ENCODE measurements around the gene SELENOV. TPM values are rescaled to one million over a fixed set of nuclear protein-coding genes. Genes with fewer than 3 reads are reported as not detected.
A peak's percentile ranks its signal among the peaks of the same experiment; 100 is the strongest.

Gene SELENOV
- total and polyA plus RNA-seq, 4 donors: not detected

- ATAC-seq (ENCODE audit: low FRiP score): no peak
- 87 to 93% methylated on average over 8 of the region's 8 CpGs for WGBS, 2 donors
Observed at GRCh38 chr19:39524495-39524894, 9.6 kb downstream of the SELENOV start.

GRCh38 chr19:39525205-39525604 lies 10.3 kb downstream of the SELENOV start:
- ATAC-seq (ENCODE audit: low FRiP score) (no peak), DNase-seq (peak in 1 of 2 donors; percentile 5)
- Histone ChIP-seq H3K27me3 (ENCODE audit: control insufficient read depth in 1 of 2, insufficient read depth in 2 of 2, low read length in 1 of 2) (no peaks in the 10 kb centered on the region), H3K9me3 (ENCODE audit: control insufficient read depth, low read length) (no peaks in the 10 kb centered on the region), H3K36me3 (ENCODE audit: control insufficient read depth in 1 of 2, insufficient read depth in 2 of 2, low read length in 1 of 2) (no peaks in the 10 kb centered on the region), H3K4me3 (ENCODE audit: low read length in 2 of 2) (no peak overlapping the region), H3K4me1 (ENCODE audit: control insufficient read depth in 1 of 2, insufficient read depth in 2 of 2, low read length in 2 of 2) (no peaks in the 10 kb centered on the region), H3K27ac (ENCODE audit: low read depth in 1 of 2, low read length in 2 of 2) (no peak overlapping the region)
- WGBS, 2 donors: 92 to 93% methylated on average over 3 of the region's 3 CpGs
- intact Hi-C loops (cut with DNase I): no loop called here

More at GRCh38 chr19:39524495-39524894, 9.6 kb downstream of the SELENOV start:
- Histone ChIP-seq H3K4me3 (ENCODE audit: low read length in 2 of 2) (no peak overlapping the region), H3K4me1 (ENCODE audit: control insufficient read depth in 1 of 2, insufficient read depth in 2 of 2, low read length in 2 of 2) (no peaks in the 10 kb centered on the region), H3K27ac (ENCODE audit: low read depth in 1 of 2, low read length in 2 of 2) (no peak overlapping the region), H3K9me3 (ENCODE audit: control insufficient read depth, low read length) (no peaks in the 10 kb centered on the region), H3K36me3 (ENCODE audit: control insufficient read depth in 1 of 2, insufficient read depth in 2 of 2, low read length in 1 of 2) (no peaks in the 10 kb centered on the region), H3K27me3 (ENCODE audit: control insufficient read depth in 1 of 2, insufficient read depth in 2 of 2, low read length in 1 of 2) (no peaks in the 10 kb centered on the region)
- peak; percentile 14 to 18 for DNase-seq
- intact Hi-C loops (cut with DNase I): no loop called here

- H3K9me3 ChIP-seq (ENCODE audit: control insufficient read depth, low read length): no peaks in the 10 kb centered on the region
- no peaks in the 10 kb centered on the region for H3K4me1 ChIP-seq (ENCODE audit: control insufficient read depth in 1 of 2, insufficient read depth in 2 of 2, low read length in 2 of 2)
- DNase-seq (no peak), ATAC-seq (ENCODE audit: low FRiP score) (no peak)
- no peaks in the 10 kb centered on the region for H3K36me3 ChIP-seq (ENCODE audit: control insufficient read depth in 1 of 2, insufficient read depth in 2 of 2, low read length in 1 of 2)
- H3K4me3 ChIP-seq (ENCODE audit: low read length in 2 of 2): peak overlapping the region; percentile 77 to 95
- 19 to 23% methylated on average over 14 of the region's 14 CpGs for WGBS, 2 donors
- no peak overlapping the region for H3K27ac ChIP-seq (ENCODE audit: low read depth in 1 of 2, low read length in 2 of 2)
- no peaks in the 10 kb centered on the region for H3K27me3 ChIP-seq (ENCODE audit: control insufficient read depth in 1 of 2, insufficient read depth in 2 of 2, low read length in 1 of 2)
- intact Hi-C loops (cut with DNase I): loop anchor here (2.0 to 10.0 kb wide), 7 partner anchors 51 to 190 kb away; partner anchors contain the start of genes SAMD4B (in 2 of the 2), RPS16 (in 1 of the 2), SUPT5H (in 1 of the 2) and TIMM50 (in 1 of the 2)
Observed at GRCh38 chr19:39531834-39532232, 16.9 kb downstream of the SELENOV start.

GRCh38 chr19:39532233-39533002 lies 17.5 kb downstream of the SELENOV start, which contains the start of gene EID2B:
TSS of gene EID2B (minus strand) at chr19:39532852. CDS start at chr19:39532802, 50 bp downstream.
- peak; percentile 97 to 99 for DNase-seq
- Histone ChIP-seq H3K36me3 (ENCODE audit: control insufficient read depth in 1 of 2, insufficient read depth in 2 of 2, low read length in 1 of 2) (no peaks in the 10 kb centered on the region), H3K4me1 (ENCODE audit: control insufficient read depth in 1 of 2, insufficient read depth in 2 of 2, low read length in 2 of 2) (no peaks in the 10 kb centered on the region), H3K27me3 (ENCODE audit: control insufficient read depth in 1 of 2, insufficient read depth in 2 of 2, low read length in 1 of 2) (no peaks in the 10 kb centered on the region), H3K4me3 (ENCODE audit: low read length in 2 of 2) (peak within 1 kb of the TSS; percentile 77 to 95), H3K9me3 (ENCODE audit: control insufficient read depth, low read length) (no peaks in the 10 kb centered on the region), H3K27ac (ENCODE audit: low read depth in 1 of 2, low read length in 2 of 2) (peak within 1 kb of the TSS in 1 of 2 donors; percentile 93)
- WGBS, 2 donors: 0 to 1% methylated on average over 65 of the region's 65 CpGs
- peak; percentile 99 for ATAC-seq (ENCODE audit: low FRiP score)
- intact Hi-C loops (cut with DNase I): loop anchor here (2.0 to 10.0 kb wide), 7 partner anchors 52 to 190 kb away; partner anchors contain the start of genes SAMD4B (in 2 of the 2), RPS16 (in 1 of the 2), SUPT5H (in 1 of the 2) and TIMM50 (in 1 of the 2)

- no peak for DNase-seq
- intact Hi-C loops (cut with DNase I): loop anchor here (2.0 to 10.0 kb wide), 7 partner anchors 52 to 191 kb away; partner anchors contain the start of genes SAMD4B (in 2 of the 2), RPS16 (in 1 of the 2), SUPT5H (in 1 of the 2) and TIMM50 (in 1 of the 2)
Observed at GRCh38 chr19:39533003-39533512, 18.1 kb downstream of the SELENOV start.

GRCh38 chr19:39533791-39534190 lies 18.9 kb downstream of the SELENOV start:
- Histone ChIP-seq H3K27me3 (ENCODE audit: control insufficient read depth in 1 of 2, insufficient read depth in 2 of 2, low read length in 1 of 2) (no peaks in the 10 kb centered on the region), H3K4me3 (ENCODE audit: low read length in 2 of 2) (no peak overlapping the region), H3K36me3 (ENCODE audit: control insufficient read depth in 1 of 2, insufficient read depth in 2 of 2, low read length in 1 of 2) (no peaks in the 10 kb centered on the region), H3K4me1 (ENCODE audit: control insufficient read depth in 1 of 2, insufficient read depth in 2 of 2, low read length in 2 of 2) (no peaks in the 10 kb centered on the region), H3K27ac (ENCODE audit: low read depth in 1 of 2, low read length in 2 of 2) (no peak overlapping the region), H3K9me3 (ENCODE audit: control insufficient read depth, low read length) (no peaks in the 10 kb centered on the region)
- DNase-seq (no peak), ATAC-seq (ENCODE audit: low FRiP score) (no peak)
- 63 to 65% methylated on average over 3 of the region's 3 CpGs for WGBS, 2 donors
- intact Hi-C loops (cut with DNase I): loop anchor here (2.0 to 10.0 kb wide), 7 partner anchors 53 to 191 kb away; partner anchors contain the start of genes SAMD4B (in 2 of the 2), RPS16 (in 1 of the 2), SUPT5H (in 1 of the 2) and TIMM50 (in 1 of the 2)

More at GRCh38 chr19:39533003-39533512, 18.1 kb downstream of the SELENOV start:
- Histone ChIP-seq H3K27me3 (ENCODE audit: control insufficient read depth in 1 of 2, insufficient read depth in 2 of 2, low read length in 1 of 2) (no peaks in the 10 kb centered on the region), H3K9me3 (ENCODE audit: control insufficient read depth, low read length) (no peaks in the 10 kb centered on the region), H3K36me3 (ENCODE audit: control insufficient read depth in 1 of 2, insufficient read depth in 2 of 2, low read length in 1 of 2) (no peaks in the 10 kb centered on the region), H3K4me1 (ENCODE audit: control insufficient read depth in 1 of 2, insufficient read depth in 2 of 2, low read length in 2 of 2) (no peaks in the 10 kb centered on the region), H3K4me3 (ENCODE audit: low read length in 2 of 2) (no peak overlapping the region), H3K27ac (ENCODE audit: low read depth in 1 of 2, low read length in 2 of 2) (no peak overlapping the region)
- WGBS, 2 donors: 15 to 16% methylated on average over 12 of the region's 12 CpGs
- peak; percentile 2 for ATAC-seq (ENCODE audit: low FRiP score)

GRCh38 chr19:39539165-39539517 lies 24.2 kb downstream of the SELENOV start:
- Histone ChIP-seq H3K27me3 (ENCODE audit: control insufficient read depth in 1 of 2, insufficient read depth in 2 of 2, low read length in 1 of 2) (no peaks in the 10 kb centered on the region), H3K9me3 (ENCODE audit: control insufficient read depth, low read length) (no peaks in the 10 kb centered on the region), H3K4me1 (ENCODE audit: control insufficient read depth in 1 of 2, insufficient read depth in 2 of 2, low read length in 2 of 2) (no peaks in the 10 kb centered on the region), H3K36me3 (ENCODE audit: control insufficient read depth in 1 of 2, insufficient read depth in 2 of 2, low read length in 1 of 2) (no peaks in the 10 kb centered on the region), H3K4me3 (ENCODE audit: low read length in 2 of 2) (peak overlapping the region; percentile 67 to 98), H3K27ac (ENCODE audit: low read depth in 1 of 2, low read length in 2 of 2) (peak overlapping the region; percentile 3 to 76)
- DNase-seq (no peak), ATAC-seq (ENCODE audit: low FRiP score) (no peak)
- 2% methylated on average over 10 of the region's 10 CpGs for WGBS, 2 donors
- intact Hi-C loops (cut with DNase I): loop anchor here (10.0 kb wide), 2 partner anchors 94 to 194 kb away; partner anchors contain the start of genes SAMD4B (in 1 of the 2) and SUPT5H (in 1 of the 2)

GRCh38 chr19:39539518-39540332 lies 24.8 kb downstream of the SELENOV start, which contains the start of gene EID2:
TSS of gene EID2 (minus strand) at chr19:39540161. CDS start at chr19:39540079, 82 bp downstream.
- peak within 1 kb of the TSS; percentile 64 to 76 for H3K27ac ChIP-seq (ENCODE audit: low read depth in 1 of 2, low read length in 2 of 2)
- DNase-seq (peak; percentile 97 to 99), ATAC-seq (ENCODE audit: low FRiP score) (peak; percentile 98)
- WGBS, 2 donors: 0% methylated on average over 71 to 84 of the region's 84 CpGs
- peak within 1 kb of the TSS; percentile 67 to 98 for H3K4me3 ChIP-seq (ENCODE audit: low read length in 2 of 2)
- no peaks in the 10 kb centered on the region for H3K36me3 ChIP-seq (ENCODE audit: control insufficient read depth in 1 of 2, insufficient read depth in 2 of 2, low read length in 1 of 2)
- no peaks in the 10 kb centered on the region for H3K4me1 ChIP-seq (ENCODE audit: control insufficient read depth in 1 of 2, insufficient read depth in 2 of 2, low read length in 2 of 2)
- no peaks in the 10 kb centered on the region for H3K27me3 ChIP-seq (ENCODE audit: control insufficient read depth in 1 of 2, insufficient read depth in 2 of 2, low read length in 1 of 2)
- intact Hi-C loops (cut with DNase I): loop anchor here (10.0 kb wide), 3 partner anchors 95 to 305 kb away; partner anchors contain the start of genes FBL (in 1 of the 2), SAMD4B (in 1 of the 2) and SUPT5H (in 1 of the 2)
- no peaks in the 10 kb centered on the region for H3K9me3 ChIP-seq (ENCODE audit: control insufficient read depth, low read length)
